GM23338 (cell line): ENCODE measurements around the gene GOLT1B. TPM values are rescaled to one million over a fixed set of nuclear protein-coding genes. Genes with fewer than 3 reads are reported as not detected.

ENCODE experiments used
- ATAC-seq: fragments of 200-7000 bp; cut with Tn5 transposase; 3 replicates; pipeline ENCODE4 v1.9.1; 2020
- DNase-seq: peaks from one replicate; pipeline ENCODE4 v3.0.0-alpha.2; 2015; ENCODE audit warnings: low spot score
- H2AFZ ChIP-seq: fragments of 200-600 bp; sonication (generic); 2 replicates; pipeline ENCODE4 v1.8.0; 2016; ENCODE audit warnings: antibody characterized with exemption, mild to moderate bottlenecking, moderate library complexity
- H3F3A ChIP-seq: fragments of 200-600 bp; sonication (generic); replicated peaks from 2 replicates; pipeline ENCODE4 v1.8.0; 2017; ENCODE audit warnings: antibody characterized with exemption, mixed run types, low read depth
- H3K27ac ChIP-seq: fragments of 200-600 bp; sonication (generic); 2 replicates; pipeline ENCODE4 v1.6.1; 2016; ENCODE audit warnings: low read depth
- H3K27me3 ChIP-seq: fragments of 200-600 bp; sonication (generic); 2 replicates; pipeline ENCODE4 v1.8.0; 2016; ENCODE audit warnings: mild to moderate bottlenecking, mixed run types, moderate library complexity; ENCODE audit not compliant: insufficient read depth
- H3K36me3 ChIP-seq: fragments of 200-600 bp; sonication (generic); 2 replicates; pipeline ENCODE4 v1.8.0; 2016; ENCODE audit warnings: mild to moderate bottlenecking; ENCODE audit not compliant: insufficient read depth
- H3K4me1 ChIP-seq: fragments of 200-600 bp; sonication (generic); 2 replicates; pipeline ENCODE4 v1.8.0; 2016; ENCODE audit warnings: mild to moderate bottlenecking, moderate library complexity; ENCODE audit not compliant: insufficient read depth
- H3K4me2 ChIP-seq: fragments of 200-600 bp; sonication (generic); 2 replicates; pipeline ENCODE4 v1.7.1; 2017; ENCODE audit warnings: mixed run types
- H3K4me3 ChIP-seq: fragments of 200-600 bp; sonication (generic); 2 replicates; pipeline ENCODE4 v1.6.1; 2016; ENCODE audit warnings: mixed run types
- H3K79me2 ChIP-seq: fragments of 200-600 bp; sonication (generic); replicated peaks from 2 replicates; pipeline ENCODE4 v1.8.0; 2017; ENCODE audit warnings: mild to moderate bottlenecking; ENCODE audit not compliant: insufficient read depth
- H3K9me2 ChIP-seq: fragments of 200-600 bp; sonication (generic); 2 replicates; pipeline ENCODE4 v1.8.0; 2017; ENCODE audit not compliant: insufficient read depth
- H4K20me1 ChIP-seq: fragments of 200-600 bp; sonication (generic); replicated peaks from 2 replicates; pipeline ENCODE4 v1.8.0; 2017; ENCODE audit warnings: mild to moderate bottlenecking; ENCODE audit not compliant: insufficient read depth
- H3K27ac Mint-ChIP-seq: 2 replicates; pipeline ENCODE4 v1.8.0; 2020; ENCODE audit warnings: inconsistent platforms, mild to moderate bottlenecking, moderate library complexity, mixed read lengths
- H3K27me3 Mint-ChIP-seq: 3 replicates; pipeline ENCODE4 v1.8.0; 2022; ENCODE audit warnings: low read depth, mild to moderate bottlenecking, moderate library complexity, mixed read lengths, inconsistent platforms; ENCODE audit not compliant: insufficient read depth, poor library complexity
- H3K36me3 Mint-ChIP-seq: 3 replicates; pipeline ENCODE4 v1.8.0; 2021; ENCODE audit warnings: low read depth, mild to moderate bottlenecking, inconsistent platforms, moderate library complexity, mixed read lengths
- H3K4me1 Mint-ChIP-seq: 3 replicates; pipeline ENCODE4 v1.8.0; 2020; ENCODE audit warnings: mild to moderate bottlenecking, inconsistent platforms, mixed read lengths
- H3K4me3 Mint-ChIP-seq: 3 replicates; pipeline ENCODE4 v1.8.0; 2021; ENCODE audit warnings: moderate library complexity, mild to moderate bottlenecking, inconsistent platforms, mixed read lengths
- H3K9me3 Mint-ChIP-seq: 3 replicates; pipeline ENCODE4 v1.8.0; 2020; ENCODE audit warnings: moderate library complexity, mild to moderate bottlenecking, inconsistent platforms, mixed read lengths
- CREB1 ChIP-seq: fragments of 250-450 bp; sonication (Bioruptor Pico); IDR thresholded peaks from 2 replicates; pipeline ENCODE4 v1.5.0; 2020; ENCODE audit warnings: low read depth, mild to moderate bottlenecking, moderate library complexity
- ETS1 ChIP-seq: IDR thresholded peaks from 2 replicates; pipeline ENCODE4 v1.6.1; 2016; ENCODE audit warnings: antibody characterized with exemption
- EZH2 ChIP-seq: fragments of 200-600 bp; sonication (generic); IDR thresholded peaks from one replicate; pipeline ENCODE4 v1.8.0; 2017; ENCODE audit warnings: antibody characterized with exemption, mild to moderate bottlenecking, low read depth; ENCODE audit not compliant: unreplicated experiment
- EZH2phosphoT487 ChIP-seq: fragments of 200-600 bp; sonication (generic); IDR thresholded peaks from one replicate; pipeline ENCODE4 v1.8.1; 2018; ENCODE audit warnings: antibody characterized with exemption; ENCODE audit not compliant: unreplicated experiment
- JUNB ChIP-seq: IDR thresholded peaks from one replicate; pipeline ENCODE4 v1.6.1; 2016; ENCODE audit warnings: antibody characterized with exemption; ENCODE audit not compliant: unreplicated experiment
- NANOG ChIP-seq: IDR thresholded peaks from 2 replicates; pipeline ENCODE4 v1.6.1; 2016; ENCODE audit warnings: antibody characterized with exemption, borderline replicate concordance
- POLR2AphosphoS5 ChIP-seq: IDR thresholded peaks from 2 replicates; pipeline ENCODE4 v1.6.1; 2016; ENCODE audit warnings: antibody characterized with exemption, low read depth
- STAT1 ChIP-seq: IDR thresholded peaks from one replicate; pipeline ENCODE4 v1.6.1; 2016; ENCODE audit warnings: antibody characterized with exemption; ENCODE audit not compliant: unreplicated experiment
- ZNF114 ChIP-seq: fragments of 250-450 bp; sonication (Bioruptor Pico); IDR thresholded peaks from 2 replicates; pipeline ENCODE4 v1.5.0; 2020; ENCODE audit warnings: mild to moderate bottlenecking, moderate library complexity
- ZNF331 ChIP-seq: fragments of 250-450 bp; sonication (Bioruptor Pico); IDR thresholded peaks from 2 replicates; pipeline ENCODE4 v1.5.0; 2020; ENCODE audit warnings: low read depth, mild to moderate bottlenecking, moderate library complexity
- ZNF462 ChIP-seq: fragments of 250-450 bp; sonication (Bioruptor Pico); IDR thresholded peaks from 2 replicates; pipeline ENCODE4 v1.5.0; 2020; ENCODE audit warnings: mild to moderate bottlenecking, moderate library complexity
- polyA plus RNA-seq: library from polyadenylated mRNA; unstranded; fragments of >200 nt; fragmentation: Nextera tagmentation; extraction: Ambion mirVana; gene quantifications from 2 replicates; pipeline ENCODE4 v1.2.1, GENCODE V29; 2016
- total RNA-seq: library from RNA; depleted of rRNA; stranded (reverse); fragments of >200 nt; shearing (Covaris generic); gene quantifications from 2 replicates; pipeline ENCODE4 v1.2.3, GENCODE V29; 2014
- TF ChIP-seq, protein P1 (sequence below): IDR thresholded peaks from one replicate; pipeline ENCODE4 v1.6.1; 2018; ENCODE audit warnings: antibody characterized with exemption; ENCODE audit not compliant: unreplicated experiment
- TF ChIP-seq, protein P2 (sequence below), 2 experiments: fragments of 200-600 bp in 1 of 2; sonication (generic) in 1 of 2; conservative IDR thresholded peaks; 2 replicates each; pipeline versions ENCODE4 v1.5.1 to v1.6.1; 2016 to 2017; ENCODE audit warnings: antibody characterized with exemption in 2 of 2, low read depth in 2 of 2, mild to moderate bottlenecking in 2 of 2, moderate library complexity in 1 of 2

The GOLT1B gene
- total and polyA plus RNA-seq, 2 experiments from 2014 or later = 24.3 to 41.7 TPM

DNA sequence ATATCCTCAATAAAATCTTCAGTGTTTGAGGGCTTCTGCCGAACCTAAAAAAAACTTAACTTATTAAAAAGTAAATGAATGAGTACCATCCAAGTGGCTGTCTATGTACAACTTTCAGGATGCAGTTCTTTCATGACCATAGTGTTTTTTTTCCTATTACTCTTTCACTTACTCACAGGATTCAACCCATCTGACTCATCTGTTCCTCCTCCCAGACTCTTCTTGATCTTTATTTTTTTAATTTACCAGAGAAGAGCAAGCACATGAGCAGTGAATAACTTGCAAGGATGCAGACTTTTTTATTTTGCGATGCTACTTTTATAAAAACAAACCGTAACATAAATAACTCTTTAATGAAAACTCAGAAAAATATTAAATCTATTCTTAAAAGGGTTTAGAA lies 24.6 kb upstream of the GOLT1B start:
- Histone ChIP-seq H3K9me2 (no peaks in the 10 kb centered on the region), H3K4me1 (no peaks in the 10 kb centered on the region), H3K4me2 (no peak overlapping the region), H2AFZ (no peak overlapping the region), H3K4me3 (no peak overlapping the region), H4K20me1 (no peaks in the 10 kb centered on the region), H3K36me3 (0 out of 2 replicates have a peak, but pooled peaks cover 2% of the 10 kb centered on the region), H3K27ac (no peak overlapping the region), H3F3A (no peaks in the 10 kb centered on the region), H3K27me3 (no peaks in the 10 kb centered on the region), H3K79me2 (no peaks in the 10 kb centered on the region)
- no peak overlapping the region for H3K4me3 Mint-ChIP-seq
- ATAC-seq (no peak), DNase-seq (no peak)
- H3K36me3 Mint-ChIP-seq = peaks cover 10% of the 10 kb centered on the region; the same call in 2 of the 3 replicates
- no peaks in the 10 kb centered on the region for H3K9me3 Mint-ChIP-seq
- H3K27ac Mint-ChIP-seq = no peak overlapping the region
- H3K27me3 Mint-ChIP-seq = no peaks in the 10 kb centered on the region
- H3K4me1 Mint-ChIP-seq = no peaks in the 10 kb centered on the region
- TF ChIP-seq, protein P1, sequence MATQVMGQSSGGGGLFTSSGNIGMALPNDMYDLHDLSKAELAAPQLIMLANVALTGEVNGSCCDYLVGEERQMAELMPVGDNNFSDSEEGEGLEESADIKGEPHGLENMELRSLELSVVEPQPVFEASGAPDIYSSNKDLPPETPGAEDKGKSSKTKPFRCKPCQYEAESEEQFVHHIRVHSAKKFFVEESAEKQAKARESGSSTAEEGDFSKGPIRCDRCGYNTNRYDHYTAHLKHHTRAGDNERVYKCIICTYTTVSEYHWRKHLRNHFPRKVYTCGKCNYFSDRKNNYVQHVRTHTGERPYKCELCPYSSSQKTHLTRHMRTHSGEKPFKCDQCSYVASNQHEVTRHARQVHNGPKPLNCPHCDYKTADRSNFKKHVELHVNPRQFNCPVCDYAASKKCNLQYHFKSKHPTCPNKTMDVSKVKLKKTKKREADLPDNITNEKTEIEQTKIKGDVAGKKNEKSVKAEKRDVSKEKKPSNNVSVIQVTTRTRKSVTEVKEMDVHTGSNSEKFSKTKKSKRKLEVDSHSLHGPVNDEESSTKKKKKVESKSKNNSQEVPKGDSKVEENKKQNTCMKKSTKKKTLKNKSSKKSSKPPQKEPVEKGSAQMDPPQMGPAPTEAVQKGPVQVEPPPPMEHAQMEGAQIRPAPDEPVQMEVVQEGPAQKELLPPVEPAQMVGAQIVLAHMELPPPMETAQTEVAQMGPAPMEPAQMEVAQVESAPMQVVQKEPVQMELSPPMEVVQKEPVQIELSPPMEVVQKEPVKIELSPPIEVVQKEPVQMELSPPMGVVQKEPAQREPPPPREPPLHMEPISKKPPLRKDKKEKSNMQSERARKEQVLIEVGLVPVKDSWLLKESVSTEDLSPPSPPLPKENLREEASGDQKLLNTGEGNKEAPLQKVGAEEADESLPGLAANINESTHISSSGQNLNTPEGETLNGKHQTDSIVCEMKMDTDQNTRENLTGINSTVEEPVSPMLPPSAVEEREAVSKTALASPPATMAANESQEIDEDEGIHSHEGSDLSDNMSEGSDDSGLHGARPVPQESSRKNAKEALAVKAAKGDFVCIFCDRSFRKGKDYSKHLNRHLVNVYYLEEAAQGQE = no peak
- TF ChIP-seq EZH2phosphoT487 = no peak
- TF ChIP-seq ZNF462 (CRISPR knock-in tag) = no peak
- no peak for TF ChIP-seq JUNB
- TF ChIP-seq NANOG = no peak
- TF ChIP-seq CREB1 = no peak
- TF ChIP-seq EZH2 = no peak
- TF ChIP-seq ETS1 = no peak
- no peak for TF ChIP-seq ZNF114 (CRISPR knock-in tag)
- no peak for TF ChIP-seq STAT1
- no peak for TF ChIP-seq ZNF331 (CRISPR knock-in tag)
- TF ChIP-seq, protein P2, sequence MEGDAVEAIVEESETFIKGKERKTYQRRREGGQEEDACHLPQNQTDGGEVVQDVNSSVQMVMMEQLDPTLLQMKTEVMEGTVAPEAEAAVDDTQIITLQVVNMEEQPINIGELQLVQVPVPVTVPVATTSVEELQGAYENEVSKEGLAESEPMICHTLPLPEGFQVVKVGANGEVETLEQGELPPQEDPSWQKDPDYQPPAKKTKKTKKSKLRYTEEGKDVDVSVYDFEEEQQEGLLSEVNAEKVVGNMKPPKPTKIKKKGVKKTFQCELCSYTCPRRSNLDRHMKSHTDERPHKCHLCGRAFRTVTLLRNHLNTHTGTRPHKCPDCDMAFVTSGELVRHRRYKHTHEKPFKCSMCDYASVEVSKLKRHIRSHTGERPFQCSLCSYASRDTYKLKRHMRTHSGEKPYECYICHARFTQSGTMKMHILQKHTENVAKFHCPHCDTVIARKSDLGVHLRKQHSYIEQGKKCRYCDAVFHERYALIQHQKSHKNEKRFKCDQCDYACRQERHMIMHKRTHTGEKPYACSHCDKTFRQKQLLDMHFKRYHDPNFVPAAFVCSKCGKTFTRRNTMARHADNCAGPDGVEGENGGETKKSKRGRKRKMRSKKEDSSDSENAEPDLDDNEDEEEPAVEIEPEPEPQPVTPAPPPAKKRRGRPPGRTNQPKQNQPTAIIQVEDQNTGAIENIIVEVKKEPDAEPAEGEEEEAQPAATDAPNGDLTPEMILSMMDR (conservative IDR thresholded peaks at IDR 0.05; ENCODE audit: low read depth in 2 of 2) = no peak
- no peak for TF ChIP-seq POLR2AphosphoS5
